PC-9 (cell line): ENCODE data around the gene UBTD2. TPM values are rescaled to one million over a fixed set of nuclear protein-coding genes. Genes with fewer than 3 reads are reported as not detected.

Experiments
- BruUV-seq: library from RNA; stranded (reverse); fragments of 400-500 nt; replicated peaks from 2 replicates; lab custom pipeline; 2021; lab: Mats Ljungman, UMichigan
- CTCF ChIA-PET: fragments of 300-600 bp; sonication (Branson Sonifier 250); formaldehyde crosslinking; loops from one replicate; lab custom pipeline; 2022; ENCODE audit warnings: antibody characterized with exemption; lab: Charles Lee
- POLR2A ChIA-PET: fragments of 300-600 bp; sonication (Branson Sonifier 250); formaldehyde crosslinking; loops from one replicate; lab custom pipeline; 2022; ENCODE audit warnings: antibody characterized with exemption; ENCODE audit not compliant: unreplicated experiment; lab: Charles Lee
- DNase-seq, 2 experiments: peaks; one replicate each; pipeline versions ENCODE4 v3.0.0 to v3.0.0-alpha.2; 2015 to 2022; ENCODE audit warnings: mixed read lengths in 1 of 2
- H2AFZ ChIP-seq: fragments of 200-600 bp; sonication (generic); 2 replicates; pipeline ENCODE4 v1.8.1; 2017; ENCODE audit warnings: antibody characterized with exemption
- H3F3A ChIP-seq: fragments of 200-600 bp; sonication (generic); 2 replicates; pipeline ENCODE4 v1.8.1; 2017; ENCODE audit warnings: antibody characterized with exemption, mild to moderate bottlenecking, low read depth; ENCODE audit not compliant: insufficient read depth
- H3K27ac ChIP-seq: fragments of 200-600 bp; sonication (generic); 2 replicates; pipeline ENCODE4 v1.6.1; 2016; ENCODE audit warnings: mixed run types
- H3K27me3 ChIP-seq: fragments of 200-600 bp; sonication (generic); 2 replicates; pipeline ENCODE4 v1.6.1; 2016; ENCODE audit warnings: low read depth, mixed run types; ENCODE audit not compliant: insufficient read depth
- H3K36me3 ChIP-seq: fragments of 200-600 bp; sonication (generic); 2 replicates; pipeline ENCODE4 v1.6.1; 2016; ENCODE audit warnings: low read depth, mixed run types
- H3K4me1 ChIP-seq: fragments of 200-600 bp; sonication (generic); replicated peaks from 2 replicates; pipeline ENCODE4 v1.6.1; 2016; ENCODE audit warnings: mixed run types; ENCODE audit not compliant: insufficient read depth
- H3K4me2 ChIP-seq: fragments of 200-600 bp; sonication (generic); 2 replicates; pipeline ENCODE4 v1.6.1; 2017; ENCODE audit warnings: mixed run types
- H3K4me3 ChIP-seq: fragments of 200-600 bp; sonication (generic); 2 replicates; pipeline ENCODE4 v1.6.1; 2016; ENCODE audit warnings: mixed run types
- H3K79me2 ChIP-seq: fragments of 200-600 bp; sonication (generic); 2 replicates; pipeline ENCODE4 v1.6.1; 2017; ENCODE audit warnings: low read depth, mixed run types
- H3K9me2 ChIP-seq: fragments of 200-600 bp; sonication (generic); 2 replicates; pipeline ENCODE4 v1.8.1; 2017; ENCODE audit warnings: mild to moderate bottlenecking; ENCODE audit not compliant: insufficient read depth
- H3K9me3 ChIP-seq: fragments of 200-600 bp; sonication (generic); 2 replicates; pipeline ENCODE4 v1.8.1; 2016; ENCODE audit warnings: low read depth; ENCODE audit not compliant: insufficient read depth
- H4K20me1 ChIP-seq: fragments of 200-600 bp; sonication (generic); 2 replicates; pipeline ENCODE4 v1.8.1; 2017; ENCODE audit not compliant: insufficient read depth
- CTCF ChIP-seq: fragments of 200-600 bp; sonication (generic); conservative IDR thresholded peaks from 2 replicates; pipeline ENCODE4 v1.6.1; 2017; ENCODE audit warnings: mixed run types, antibody characterized with exemption, mild to moderate bottlenecking, moderate library complexity
- EZH2 ChIP-seq: fragments of 200-600 bp; sonication (generic); IDR thresholded peaks from 2 replicates; pipeline ENCODE4 v1.8.0; 2017; ENCODE audit warnings: antibody characterized with exemption, low read depth
- intact Hi-C: fragments of 100-400 bp; cut with micrococcal nuclease; formaldehyde crosslinking; loops from one replicate; pipeline ENCODE4 v1.10.0; 2022; ENCODE audit not compliant: unreplicated experiment
- total RNA-seq: library from RNA; stranded (reverse); gene quantifications from 2 replicates; pipeline ENCODE4 v1.2.3, GENCODE V29; 2021

Gene UBTD2
- total RNA-seq, 1 experiment from 2014 or later, result 21.7 TPM

GRCh38 chr5:172182291-172182690, 101.3 kb downstream of the UBTD2 start:
- POLR2A ChIA-PET, result interaction anchor here (0.7 kb wide), 1 partner anchor 571 kb away, joined by 34 read pairs; no protein-coding TSS in a partner anchor
- H3K27me3 ChIP-seq, result no peaks in the 10 kb centered on the region
- CTCF ChIA-PET, result no interaction called here
- no peaks in the 10 kb centered on the region for H3K36me3 ChIP-seq
- H4K20me1 ChIP-seq, result peaks cover 16% of the 10 kb centered on the region
- no peaks in the 10 kb centered on the region for H3K9me3 ChIP-seq
- H3K27ac ChIP-seq, result no peak overlapping the region
- H3K4me1 ChIP-seq, result peaks cover 21% of the 10 kb centered on the region
- peaks cover 22% of the 10 kb centered on the region; the same call in 1 of the 2 replicates for H3F3A ChIP-seq
- H2AFZ ChIP-seq, result no peak overlapping the region
- DNase-seq, result no peak
- H3K4me3 ChIP-seq, result no peak overlapping the region
- intact Hi-C loops, result no loop called here
- TF ChIP-seq EZH2 (no peak), CTCF (no peak)
- H3K4me2 ChIP-seq, result no peak overlapping the region
- BruUV-seq, result no TSS peak
- H3K9me2 ChIP-seq, result no peaks in the 10 kb centered on the region
- peaks cover 60% of the 10 kb centered on the region for H3K79me2 ChIP-seq

GRCh38 chr5:172180936-172181335, 102.6 kb downstream of the UBTD2 start:
- H3K9me3 ChIP-seq, result no peaks in the 10 kb centered on the region
- no peaks in the 10 kb centered on the region for H3K27me3 ChIP-seq
- POLR2A ChIA-PET, result interaction anchor here (0.7 kb wide), 1 partner anchor 126 kb away, joined by 4 read pairs; no protein-coding TSS in a partner anchor
- CTCF ChIA-PET, result no interaction called here
- H3F3A ChIP-seq, result peaks cover 13% of the 10 kb centered on the region; the same call in 1 of the 2 replicates
- no peaks in the 10 kb centered on the region for H3K36me3 ChIP-seq
- no peak overlapping the region for H3K4me3 ChIP-seq
- H4K20me1 ChIP-seq, result peaks cover 21% of the 10 kb centered on the region
- no peak overlapping the region for H3K27ac ChIP-seq
- no TSS peak for BruUV-seq
- no peak for TF ChIP-seq EZH2
- TF ChIP-seq CTCF, result no peak
- intact Hi-C loops, result no loop called here
- H3K4me1 ChIP-seq, result peaks cover 12% of the 10 kb centered on the region
- H3K9me2 ChIP-seq, result no peaks in the 10 kb centered on the region
- no peak overlapping the region for H3K4me2 ChIP-seq
- H2AFZ ChIP-seq, result no peak overlapping the region
- no peak for DNase-seq
- peaks cover 52% of the 10 kb centered on the region for H3K79me2 ChIP-seq

- Histone ChIP-seq H3K79me2 (peaks cover 35% of the 10 kb centered on the region), H4K20me1 (peaks cover 29% of the 10 kb centered on the region), H3K27ac (no peak overlapping the region), H3F3A (no peaks in the 10 kb centered on the region), H2AFZ (no peak overlapping the region), H3K27me3 (no peaks in the 10 kb centered on the region), H3K9me3 (no peaks in the 10 kb centered on the region), H3K4me1 (no peaks in the 10 kb centered on the region), H3K4me3 (no peak overlapping the region), H3K4me2 (no peak overlapping the region), H3K9me2 (no peaks in the 10 kb centered on the region), H3K36me3 (no peaks in the 10 kb centered on the region)
- no peak for DNase-seq
- POLR2A ChIA-PET, result interaction anchor here (0.7 kb wide), 1 partner anchor 119 kb away, joined by 5 read pairs; no protein-coding TSS in a partner anchor
- intact Hi-C loops, result no loop called here
- BruUV-seq, result no TSS peak
- CTCF ChIA-PET, result no interaction called here
- TF ChIP-seq EZH2 (no peak), CTCF (no peak)
These were observed 104.3 kb downstream of the UBTD2 start for GRCh38 chr5:172178991-172179989.
